ENCODE results near the gene ECEL1.
"Not testable (repeated sequence)": the region's sequence is repeated elsewhere in the genome, so short reads cannot be mapped to it uniquely, and the experiment has no call there.

ECEL1 gene

GRCh38 chr2:232457121-232458011 lies 30.3 kb downstream of the ECEL1 start:
- H3K36me3 ChIP-seq (ENCODE audit: control insufficient read depth in 2 of 2, insufficient read depth in 2 of 2, low read length in 2 of 2): no peaks in the 10 kb centered on the region
- H3K27me3 ChIP-seq (ENCODE audit: control insufficient read depth in 2 of 2, insufficient read depth in 2 of 2, low read length in 2 of 2): no peaks in the 10 kb centered on the region
- H3K9ac ChIP-seq (ENCODE audit: low read depth in 1 of 2, low read length in 2 of 2): no peak overlapping the region
- no peaks in the 10 kb centered on the region for H3K9me3 ChIP-seq (ENCODE audit: control insufficient read depth in 2 of 2, low read length in 2 of 2)
- peaks cover 7 to 15% of the 10 kb centered on the region in 2 donors for H3K4me1 ChIP-seq (ENCODE audit: control insufficient read depth in 2 of 2, insufficient read depth in 2 of 2, low read length in 2 of 2)
- H3K4me3 ChIP-seq (ENCODE audit: low read length in 2 of 2): no peak overlapping the region
- H3K27ac ChIP-seq (ENCODE audit: low read depth in 2 of 2, low read length in 2 of 2): no peak overlapping the region

GRCh38 chr2:232456296-232457120 lies 31.1 kb downstream of the ECEL1 start:
- Histone ChIP-seq H3K27ac (ENCODE audit: low read depth in 2 of 2, low read length in 2 of 2) (peak overlapping the region; percentile 42 to 56), H3K4me3 (ENCODE audit: low read length in 2 of 2) (peak overlapping the region; percentile 44 to 47), H3K27me3 (ENCODE audit: control insufficient read depth in 2 of 2, insufficient read depth in 2 of 2, low read length in 2 of 2) (no peaks in the 10 kb centered on the region), H3K9me3 (ENCODE audit: control insufficient read depth in 2 of 2, low read length in 2 of 2) (no peaks in the 10 kb centered on the region), H3K36me3 (ENCODE audit: control insufficient read depth in 2 of 2, insufficient read depth in 2 of 2, low read length in 2 of 2) (no peaks in the 10 kb centered on the region), H3K4me1 (ENCODE audit: control insufficient read depth in 2 of 2, insufficient read depth in 2 of 2, low read length in 2 of 2) (peaks cover 7 to 15% of the 10 kb centered on the region in 2 donors), H3K9ac (ENCODE audit: low read depth in 1 of 2, low read length in 2 of 2) (peak overlapping the region in 1 of 2 donors; percentile 56)

- H3K4me1 ChIP-seq (ENCODE audit: control insufficient read depth in 2 of 2, insufficient read depth in 2 of 2, low read length in 2 of 2): peaks cover 7 to 15% of the 10 kb centered on the region in 2 donors
- H3K9ac ChIP-seq (ENCODE audit: low read depth in 1 of 2, low read length in 2 of 2): peak within 1 kb of the TSS in 1 of 2 donors; percentile 56
- H3K4me3 ChIP-seq (ENCODE audit: low read length in 2 of 2): peak within 1 kb of the TSS; percentile 44 to 47
- no peaks in the 10 kb centered on the region for H3K27me3 ChIP-seq (ENCODE audit: control insufficient read depth in 2 of 2, insufficient read depth in 2 of 2, low read length in 2 of 2)
- H3K9me3 ChIP-seq (ENCODE audit: control insufficient read depth in 2 of 2, low read length in 2 of 2): no peaks in the 10 kb centered on the region
- H3K36me3 ChIP-seq (ENCODE audit: control insufficient read depth in 2 of 2, insufficient read depth in 2 of 2, low read length in 2 of 2): no peaks in the 10 kb centered on the region
- H3K27ac ChIP-seq (ENCODE audit: low read depth in 2 of 2, low read length in 2 of 2): peak within 1 kb of the TSS; percentile 61 to 72
Measured at GRCh38 chr2:232455426-232456255, 32.0 kb downstream of the ECEL1 start, which contains the start of gene ALPI. TSS of gene ALPI (plus strand) at chr2:232456153. CDS start at chr2:232456200, 47 bp downstream.

- Histone ChIP-seq H3K27ac (ENCODE audit: low read depth in 2 of 2, low read length in 2 of 2) (no peak overlapping the region), H3K4me3 (ENCODE audit: low read length in 2 of 2) (no peak overlapping the region), H3K36me3 (ENCODE audit: control insufficient read depth in 2 of 2, insufficient read depth in 2 of 2, low read length in 2 of 2) (no peaks in the 10 kb centered on the region), H3K27me3 (ENCODE audit: control insufficient read depth in 2 of 2, insufficient read depth in 2 of 2, low read length in 2 of 2) (no peaks in the 10 kb centered on the region), H3K9me3 (ENCODE audit: control insufficient read depth in 2 of 2, low read length in 2 of 2) (no peaks in the 10 kb centered on the region), H3K9ac (ENCODE audit: low read depth in 1 of 2, low read length in 2 of 2) (no peak overlapping the region), H3K4me1 (ENCODE audit: control insufficient read depth in 2 of 2, insufficient read depth in 2 of 2, low read length in 2 of 2) (peaks cover 7 to 15% of the 10 kb centered on the region in 2 donors)
Measured at GRCh38 chr2:232454630-232455029, 33.0 kb downstream of the ECEL1 start.

GRCh38 chr2:232451645-232452044 lies 36.0 kb downstream of the ECEL1 start:
- H3K27me3 ChIP-seq (ENCODE audit: control insufficient read depth in 2 of 2, insufficient read depth in 2 of 2, low read length in 2 of 2); H3K36me3 ChIP-seq (ENCODE audit: control insufficient read depth in 2 of 2, insufficient read depth in 2 of 2, low read length in 2 of 2); H3K27ac ChIP-seq (ENCODE audit: low read depth in 2 of 2, low read length in 2 of 2); H3K9ac ChIP-seq (ENCODE audit: low read depth in 1 of 2, low read length in 2 of 2); H3K9me3 ChIP-seq (ENCODE audit: control insufficient read depth in 2 of 2, low read length in 2 of 2); H3K4me3 ChIP-seq (ENCODE audit: low read length in 2 of 2): not testable (repeated sequence)
- peaks cover 7 to 19% of the 10 kb centered on the region in 2 donors for H3K4me1 ChIP-seq (ENCODE audit: control insufficient read depth in 2 of 2, insufficient read depth in 2 of 2, low read length in 2 of 2)

GRCh38 chr2:232449964-232450363 lies 37.7 kb downstream of the ECEL1 start:
- no peak overlapping the region for H3K27ac ChIP-seq (ENCODE audit: low read depth in 2 of 2, low read length in 2 of 2)
- H3K9me3 ChIP-seq (ENCODE audit: control insufficient read depth in 2 of 2, low read length in 2 of 2): no peaks in the 10 kb centered on the region
- H3K27me3 ChIP-seq (ENCODE audit: control insufficient read depth in 2 of 2, insufficient read depth in 2 of 2, low read length in 2 of 2): no peaks in the 10 kb centered on the region
- H3K4me1 ChIP-seq (ENCODE audit: control insufficient read depth in 2 of 2, insufficient read depth in 2 of 2, low read length in 2 of 2): peaks cover 0 to 6% of the 10 kb centered on the region in 2 donors
- no peak overlapping the region for H3K9ac ChIP-seq (ENCODE audit: low read depth in 1 of 2, low read length in 2 of 2)
- no peak overlapping the region for H3K4me3 ChIP-seq (ENCODE audit: low read length in 2 of 2)
- no peaks in the 10 kb centered on the region for H3K36me3 ChIP-seq (ENCODE audit: control insufficient read depth in 2 of 2, insufficient read depth in 2 of 2, low read length in 2 of 2)

- Histone ChIP-seq H3K9ac (ENCODE audit: low read depth in 1 of 2, low read length in 2 of 2) (peak overlapping the region in 1 of 2 donors; percentile 17), H3K27me3 (ENCODE audit: control insufficient read depth in 2 of 2, insufficient read depth in 2 of 2, low read length in 2 of 2) (no peaks in the 10 kb centered on the region), H3K36me3 (ENCODE audit: control insufficient read depth in 2 of 2, insufficient read depth in 2 of 2, low read length in 2 of 2) (no peaks in the 10 kb centered on the region), H3K27ac (ENCODE audit: low read depth in 2 of 2, low read length in 2 of 2) (peak overlapping the region in 1 of 2 donors; percentile 2), H3K4me3 (ENCODE audit: low read length in 2 of 2) (no peak overlapping the region), H3K4me1 (ENCODE audit: control insufficient read depth in 2 of 2, insufficient read depth in 2 of 2, low read length in 2 of 2) (peaks cover 0 to 6% of the 10 kb centered on the region in 2 donors), H3K9me3 (ENCODE audit: control insufficient read depth in 2 of 2, low read length in 2 of 2) (no peaks in the 10 kb centered on the region)
Measured at GRCh38 chr2:232448304-232448690, 39.3 kb downstream of the ECEL1 start.

GRCh38 chr2:232447638-232448303 lies 39.9 kb downstream of the ECEL1 start:
- peaks cover 0 to 6% of the 10 kb centered on the region in 2 donors for H3K4me1 ChIP-seq (ENCODE audit: control insufficient read depth in 2 of 2, insufficient read depth in 2 of 2, low read length in 2 of 2)
- H3K36me3 ChIP-seq (ENCODE audit: control insufficient read depth in 2 of 2, insufficient read depth in 2 of 2, low read length in 2 of 2): no peaks in the 10 kb centered on the region
- peak overlapping the region in 1 of 2 donors; percentile 2 for H3K27ac ChIP-seq (ENCODE audit: low read depth in 2 of 2, low read length in 2 of 2)
- no peak overlapping the region for H3K4me3 ChIP-seq (ENCODE audit: low read length in 2 of 2)
- H3K9me3 ChIP-seq (ENCODE audit: control insufficient read depth in 2 of 2, low read length in 2 of 2): no peaks in the 10 kb centered on the region
- H3K27me3 ChIP-seq (ENCODE audit: control insufficient read depth in 2 of 2, insufficient read depth in 2 of 2, low read length in 2 of 2): no peaks in the 10 kb centered on the region
- peak overlapping the region in 1 of 2 donors; percentile 17 for H3K9ac ChIP-seq (ENCODE audit: low read depth in 1 of 2, low read length in 2 of 2)

- H3K36me3 ChIP-seq (ENCODE audit: control insufficient read depth in 2 of 2, insufficient read depth in 2 of 2, low read length in 2 of 2): no peaks in the 10 kb centered on the region
Measured at GRCh38 chr2:232447091-232447620, 40.5 kb downstream of the ECEL1 start.

More at GRCh38 chr2:232447091-232447620, 40.5 kb downstream of the ECEL1 start:
- no peak overlapping the region for H3K9ac ChIP-seq (ENCODE audit: low read depth in 1 of 2, low read length in 2 of 2)
- no peak overlapping the region for H3K27ac ChIP-seq (ENCODE audit: low read depth in 2 of 2, low read length in 2 of 2)
- H3K27me3 ChIP-seq (ENCODE audit: control insufficient read depth in 2 of 2, insufficient read depth in 2 of 2, low read length in 2 of 2): no peaks in the 10 kb centered on the region
- H3K4me3 ChIP-seq (ENCODE audit: low read length in 2 of 2): no peak overlapping the region
- H3K9me3 ChIP-seq (ENCODE audit: control insufficient read depth in 2 of 2, low read length in 2 of 2): no peaks in the 10 kb centered on the region
- peaks cover 0 to 6% of the 10 kb centered on the region in 2 donors for H3K4me1 ChIP-seq (ENCODE audit: control insufficient read depth in 2 of 2, insufficient read depth in 2 of 2, low read length in 2 of 2)
